Stimulated activated naive CD8-positive, alpha-beta T cell treated with anti-CD3 and anti-CD28 coated beads, Interleukin-15, amount 100 ng/mL, for 72 hours (primary cell): Measurements from ENCODE around the gene QPCT.

Experiments
- ATAC-seq: fragments of 150-1000 bp; cut with Tn5 transposase; 2 replicates; pipeline ENCODE4 v1.10.0; 2021; ENCODE audit warnings: mild to moderate bottlenecking, moderate library complexity
- DNase-seq, 2 donors: peaks; one replicate each; pipeline ENCODE4 v3.0.0; 2021 to 2022
- H3K27ac Mint-ChIP-seq, 2 donors: one replicate each; pipeline ENCODE4 v1.8.0; 2022; ENCODE audit warnings: mild to moderate bottlenecking in 2 of 2, mixed read lengths in 2 of 2, moderate library complexity in 2 of 2
- H3K27me3 Mint-ChIP-seq: one replicate; pipeline ENCODE4 v1.8.0; 2022; ENCODE audit warnings: mixed read lengths
- H3K4me1 Mint-ChIP-seq: one replicate; pipeline ENCODE4 v1.8.0; 2022; ENCODE audit warnings: mild to moderate bottlenecking, mixed read lengths
- H3K4me3 Mint-ChIP-seq, 2 donors: one replicate each; pipeline ENCODE4 v1.8.0; 2022; ENCODE audit warnings: mild to moderate bottlenecking in 2 of 2, mixed read lengths in 2 of 2, moderate library complexity in 1 of 2
- H3K9me3 Mint-ChIP-seq, 2 donors: one replicate each; pipeline ENCODE4 v1.8.0; 2022; ENCODE audit warnings: mixed read lengths in 2 of 2

The QPCT gene

DNA sequence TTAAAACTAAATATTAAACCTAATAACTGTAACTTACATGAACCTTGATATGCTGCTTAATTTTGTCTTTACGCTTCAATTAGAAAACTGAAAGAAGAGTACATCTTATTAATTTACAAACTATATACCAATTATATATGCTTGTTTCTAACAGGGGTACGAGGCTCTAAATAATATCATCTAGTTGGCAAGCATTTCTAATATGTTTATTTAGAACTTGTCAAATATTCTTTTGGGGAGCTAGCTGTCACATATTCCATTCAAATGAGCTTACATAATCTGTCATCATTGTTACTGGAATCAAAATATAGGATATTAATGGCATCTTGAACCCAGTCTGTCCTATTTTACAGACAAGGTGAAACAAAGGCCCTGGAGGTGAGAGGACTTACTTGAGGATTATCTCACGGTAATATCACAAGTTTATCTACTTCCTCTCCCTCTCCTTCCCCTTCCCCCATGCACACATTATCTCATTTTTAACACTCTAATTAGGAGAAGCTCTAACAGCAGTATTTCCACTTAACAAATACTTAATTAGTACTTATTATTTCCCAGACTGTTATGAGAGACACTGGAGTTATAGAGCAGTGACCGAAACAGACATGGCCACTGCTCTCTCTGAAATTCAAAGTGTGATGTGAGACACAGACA lies 23.3 kb upstream of the QPCT start:
- DNase-seq (no peak), ATAC-seq (no peak)
- peaks cover 13% of the 10 kb centered on the region for H3K27me3 Mint-ChIP-seq
- H3K27ac Mint-ChIP-seq, result no peak overlapping the region
- peaks cover 53% of the 10 kb centered on the region for H3K4me1 Mint-ChIP-seq
- no peaks in the 10 kb centered on the region for H3K9me3 Mint-ChIP-seq
- H3K4me3 Mint-ChIP-seq, result peak overlapping the region in 1 of 2 donors; percentile 27

DNA sequence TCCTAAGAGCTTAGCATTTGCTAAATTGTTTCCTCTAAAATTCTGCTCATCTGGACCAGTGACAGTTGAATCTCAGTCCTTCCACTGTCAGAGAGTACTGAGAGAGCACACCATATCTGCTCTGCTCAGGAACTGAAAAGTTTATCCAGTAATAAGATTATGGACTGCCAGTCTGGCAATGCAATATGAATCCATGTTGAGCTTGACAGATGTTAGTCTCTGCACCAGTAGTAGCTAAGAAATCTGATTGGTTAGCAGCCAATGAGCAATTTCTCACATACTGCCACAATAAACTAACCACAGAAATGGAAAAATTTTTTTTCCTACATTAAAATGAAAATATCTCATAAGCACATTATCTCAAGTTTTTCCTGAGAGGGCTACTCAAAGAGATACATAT lies 22.1 kb upstream of the QPCT start:
- Mint-ChIP-seq H3K4me1 (peaks cover 53% of the 10 kb centered on the region), H3K4me3 (peak overlapping the region; percentile 89)

DNA sequence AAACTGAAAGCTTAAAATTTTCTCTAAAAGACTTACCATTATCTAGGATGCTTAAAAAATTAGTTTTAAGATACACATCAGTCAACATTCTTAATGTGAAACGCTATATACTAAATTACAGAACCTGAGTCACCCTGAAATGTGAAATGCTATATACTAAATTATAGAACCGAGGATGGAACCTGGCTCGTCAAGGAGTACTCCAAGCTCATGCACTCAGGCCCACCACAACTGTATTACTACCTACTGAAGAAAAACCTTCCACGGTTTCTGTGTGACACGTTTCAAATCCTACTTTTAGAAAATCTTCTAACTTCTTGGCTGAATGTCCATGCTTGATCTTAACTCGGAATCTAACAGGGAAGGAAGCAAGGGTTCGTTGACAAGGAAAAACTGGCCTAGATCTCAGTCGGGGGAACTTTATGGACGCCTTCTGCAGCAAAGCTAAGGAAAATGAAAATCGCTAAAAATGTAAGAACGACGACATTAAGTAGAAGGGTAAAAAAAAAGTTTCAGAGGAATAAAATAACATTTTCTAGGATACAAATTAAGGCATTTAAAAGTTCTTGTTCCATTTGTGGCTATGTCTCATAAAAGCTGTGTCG lies 21.2 kb upstream of the QPCT start:
- Mint-ChIP-seq H3K4me1 (peaks cover 44% of the 10 kb centered on the region), H3K4me3 (peak overlapping the region; percentile 89), H3K9me3 (no peaks in the 10 kb centered on the region), H3K27me3 (peaks cover 30% of the 10 kb centered on the region), H3K27ac (peak overlapping the region; percentile 86 to 94)
- DNase-seq, result no peak
- ATAC-seq, result no peak

More for the DNA sequence above, 22.1 kb upstream of the QPCT start:
- no peak for ATAC-seq
- Mint-ChIP-seq H3K27ac (no peak overlapping the region), H3K9me3 (no peaks in the 10 kb centered on the region), H3K27me3 (peaks cover 25% of the 10 kb centered on the region)
- DNase-seq, result no peak

DNA sequence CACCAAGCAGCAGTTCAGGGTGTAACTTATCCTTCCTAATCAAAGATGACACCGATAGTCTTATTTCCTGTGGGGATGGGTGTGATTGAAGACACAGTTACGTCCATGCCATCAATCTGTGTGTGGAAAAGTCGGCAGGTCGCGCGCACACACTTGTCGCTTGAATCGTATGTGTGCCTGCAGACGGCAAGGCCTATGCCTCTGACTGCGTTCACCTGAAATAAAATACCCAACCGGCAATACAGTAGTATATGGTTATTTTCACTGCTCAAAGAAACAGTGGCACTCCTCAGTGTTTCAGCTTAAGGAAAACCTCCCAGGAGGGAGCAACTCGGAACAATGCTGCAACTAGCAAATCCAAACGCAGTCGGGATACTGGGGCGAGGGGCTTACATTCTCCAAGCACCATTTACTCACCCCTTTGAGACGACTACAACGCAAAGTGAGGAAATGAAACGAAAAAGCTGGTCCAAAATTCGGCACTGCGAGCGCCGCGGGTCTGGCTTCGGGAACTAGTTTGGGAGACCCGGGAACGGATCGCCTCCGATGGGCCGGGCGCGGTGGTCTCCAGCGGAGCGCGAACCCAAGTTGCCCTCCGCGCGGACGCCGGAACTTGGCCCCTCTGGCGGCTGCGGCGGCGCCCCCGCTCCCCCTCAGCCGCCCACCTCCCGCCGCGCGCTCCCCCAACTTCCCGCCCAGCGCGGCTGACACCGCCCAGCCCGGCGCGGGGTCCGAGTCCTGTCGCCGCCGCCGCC lies 20.5 kb upstream of the QPCT start:
- H3K9me3 Mint-ChIP-seq, result no peaks in the 10 kb centered on the region
- H3K27me3 Mint-ChIP-seq, result peaks cover 30% of the 10 kb centered on the region
- peaks cover 37% of the 10 kb centered on the region for H3K4me1 Mint-ChIP-seq
- DNase-seq (peak; percentile 36 to 49), ATAC-seq (peak; percentile 49)
- H3K27ac Mint-ChIP-seq, result peak overlapping the region; percentile 86 to 94
- H3K4me3 Mint-ChIP-seq, result peak overlapping the region; percentile 89

DNA sequence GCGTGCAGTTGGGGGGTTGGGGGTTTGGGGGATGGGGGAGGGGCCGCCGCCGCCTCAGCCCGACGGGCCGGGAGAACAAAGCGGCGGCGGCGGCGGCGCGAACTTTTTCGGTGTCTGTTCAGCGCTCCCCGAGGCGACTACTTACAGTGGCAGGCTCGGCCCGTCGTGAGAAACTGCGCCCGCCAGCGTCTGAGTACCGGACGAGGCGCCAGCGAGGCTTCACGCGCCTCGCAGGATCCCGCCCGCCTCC lies 20.0 kb upstream of the QPCT start:
- Mint-ChIP-seq H3K4me1 (peaks cover 36% of the 10 kb centered on the region), H3K27me3 (peaks cover 30% of the 10 kb centered on the region), H3K27ac (peak overlapping the region in 1 of 2 donors; percentile 33), H3K9me3 (no peaks in the 10 kb centered on the region), H3K4me3 (peak overlapping the region; percentile 64 to 89)
- ATAC-seq, result no peak
- peak in 1 of 2 donors; percentile 71 for DNase-seq

DNA sequence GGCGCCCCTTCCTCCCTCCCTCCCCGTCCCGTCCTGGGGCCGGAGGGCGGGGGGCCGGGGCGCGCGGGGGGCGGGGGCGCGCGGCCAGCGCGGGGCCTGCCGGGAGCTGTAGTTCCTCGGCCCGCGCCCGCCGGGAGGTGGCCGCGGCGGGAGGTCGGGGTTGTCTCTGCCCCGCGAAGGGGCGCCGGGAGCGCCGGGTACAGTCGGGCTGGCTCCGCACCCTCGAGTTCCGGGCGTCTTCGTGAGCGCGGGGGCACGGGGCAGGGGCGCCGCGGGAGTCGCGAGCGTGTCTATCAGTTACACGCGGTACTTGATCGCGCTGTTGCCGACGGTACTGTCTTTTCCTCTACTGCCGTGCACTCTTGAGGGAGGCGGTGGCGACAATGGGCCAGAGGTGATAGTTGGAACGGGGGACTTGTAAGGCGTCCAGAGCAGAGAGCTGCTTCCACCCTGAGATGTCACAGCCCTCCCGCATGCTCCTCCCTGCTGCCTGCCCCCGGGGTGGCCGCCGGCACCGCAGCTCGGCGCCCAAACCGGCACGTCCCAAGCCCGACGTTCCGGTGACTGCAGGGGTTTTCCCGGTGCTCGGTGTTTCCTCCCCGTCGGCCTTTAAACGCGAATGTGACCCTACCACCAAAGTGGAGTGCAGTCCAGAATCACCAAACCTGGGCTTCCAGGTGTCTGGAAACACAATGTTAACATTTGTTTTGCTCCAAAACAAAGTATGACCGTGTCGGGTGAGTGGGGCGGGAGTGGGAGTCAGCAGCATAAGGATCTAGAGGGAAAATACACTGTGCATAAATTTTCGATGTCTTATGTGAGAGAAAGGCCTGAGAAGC lies 19.4 kb upstream of the QPCT start, which contains the start of gene PRKD3:
Gene PRKD3, minus strand, starts transcription at position 48 of the 839 bp plus-strand sequence. CDS start 8,309 bp downstream, outside the sequence.
- ATAC-seq (peak; percentile 88), DNase-seq (peak; percentile 51 to 70)
- Mint-ChIP-seq H3K9me3 (no peaks in the 10 kb centered on the region), H3K27me3 (peaks cover 30% of the 10 kb centered on the region), H3K4me3 (peak within 1 kb of the TSS; percentile 89), H3K27ac (peak within 1 kb of the TSS; percentile 86 to 94), H3K4me1 (peaks cover 36% of the 10 kb centered on the region)

DNA sequence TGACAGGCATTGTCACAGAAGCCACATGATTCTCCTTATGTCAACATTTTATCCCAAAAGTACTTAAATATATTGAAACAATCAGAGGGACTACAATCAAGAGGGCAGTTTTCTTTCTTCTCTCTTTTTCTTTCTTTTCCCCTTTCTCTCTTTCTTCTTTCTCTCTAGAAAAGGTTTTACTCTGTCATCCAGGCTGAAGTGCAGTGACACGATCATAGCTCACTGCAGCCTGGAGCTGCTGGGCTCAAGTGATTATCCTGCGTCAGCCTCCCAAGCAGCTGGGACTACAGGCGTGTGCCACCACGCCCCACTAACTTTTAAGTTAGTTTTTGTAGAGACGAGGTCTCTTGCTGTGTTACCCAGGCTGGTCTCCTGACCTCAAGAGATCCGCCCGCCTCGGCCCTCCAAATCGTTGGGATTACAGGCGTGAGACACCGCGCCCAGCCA lies 18.8 kb upstream of the QPCT start:
- peak overlapping the region; percentile 82 to 85 for H3K4me3 Mint-ChIP-seq
- H3K4me1 Mint-ChIP-seq, result peaks cover 36% of the 10 kb centered on the region
- H3K27ac Mint-ChIP-seq, result peak overlapping the region in 1 of 2 donors; percentile 62
- no peak for DNase-seq
- no peaks in the 10 kb centered on the region for H3K9me3 Mint-ChIP-seq
- peaks cover 30% of the 10 kb centered on the region for H3K27me3 Mint-ChIP-seq
- ATAC-seq, result no peak

DNA sequence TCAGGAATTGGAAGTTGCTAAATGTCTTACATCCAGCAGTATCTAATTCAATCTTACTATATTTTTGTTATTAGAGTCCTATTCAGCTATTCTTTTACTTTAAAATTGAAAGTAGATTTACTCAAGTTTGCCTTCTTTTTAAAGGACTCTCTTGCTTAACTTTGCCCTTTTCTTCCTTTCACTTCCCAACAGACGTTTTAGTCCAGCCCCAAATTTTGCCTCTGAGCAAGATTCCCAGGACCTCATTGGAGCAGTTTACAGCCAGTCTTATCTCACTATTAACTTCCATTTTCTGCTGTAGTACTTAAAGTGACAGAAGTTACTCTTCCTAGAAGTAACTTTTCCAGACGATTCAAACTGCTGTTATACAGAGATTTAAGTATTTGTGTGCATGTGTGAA lies 18.1 kb upstream of the QPCT start:
- ATAC-seq (no peak), DNase-seq (no peak)
- H3K4me1 Mint-ChIP-seq, result peaks cover 34% of the 10 kb centered on the region
- no peak overlapping the region for H3K27ac Mint-ChIP-seq
- H3K4me3 Mint-ChIP-seq, result no peak overlapping the region
- no peaks in the 10 kb centered on the region for H3K9me3 Mint-ChIP-seq
- H3K27me3 Mint-ChIP-seq, result peaks cover 35% of the 10 kb centered on the region

DNA sequence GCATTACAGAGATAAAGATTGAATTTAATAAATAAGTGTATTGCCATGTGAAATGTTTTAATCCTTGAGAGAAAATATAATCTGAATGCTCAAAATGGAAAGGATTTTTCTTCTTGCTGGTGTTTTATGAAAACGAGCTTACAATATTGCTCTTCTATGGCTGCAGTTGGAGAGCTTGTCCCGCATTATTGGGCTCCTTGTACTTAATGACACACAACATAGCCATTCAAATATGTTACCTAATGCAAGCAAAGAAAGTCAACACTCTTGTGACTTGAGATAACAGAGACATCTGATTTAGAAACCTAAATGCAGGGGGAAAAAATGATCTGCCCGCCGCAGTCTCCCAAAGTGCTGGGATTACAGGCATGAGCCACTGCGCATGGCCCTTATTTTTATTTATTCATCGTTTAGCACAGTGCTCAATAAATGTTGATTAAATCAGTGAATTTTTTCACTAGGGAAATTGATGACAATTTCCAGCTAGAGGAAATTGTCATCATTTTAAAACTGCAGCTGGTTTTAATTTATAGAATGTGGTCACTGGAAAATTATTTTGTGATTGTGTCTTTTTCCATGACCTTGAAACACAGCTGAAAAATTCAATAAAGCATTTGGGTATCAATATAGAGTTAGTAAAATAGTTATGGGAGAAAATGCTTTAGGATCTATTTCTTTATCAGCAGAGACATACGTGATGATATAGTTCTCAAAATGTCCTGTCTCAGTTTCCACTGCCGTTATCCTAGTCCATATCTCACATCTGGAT lies 17.4 kb upstream of the QPCT start:
- Mint-ChIP-seq H3K9me3 (no peaks in the 10 kb centered on the region), H3K4me3 (no peak overlapping the region), H3K27ac (no peak overlapping the region), H3K4me1 (peaks cover 26% of the 10 kb centered on the region), H3K27me3 (peaks cover 43% of the 10 kb centered on the region)
- DNase-seq (no peak), ATAC-seq (no peak)

DNA sequence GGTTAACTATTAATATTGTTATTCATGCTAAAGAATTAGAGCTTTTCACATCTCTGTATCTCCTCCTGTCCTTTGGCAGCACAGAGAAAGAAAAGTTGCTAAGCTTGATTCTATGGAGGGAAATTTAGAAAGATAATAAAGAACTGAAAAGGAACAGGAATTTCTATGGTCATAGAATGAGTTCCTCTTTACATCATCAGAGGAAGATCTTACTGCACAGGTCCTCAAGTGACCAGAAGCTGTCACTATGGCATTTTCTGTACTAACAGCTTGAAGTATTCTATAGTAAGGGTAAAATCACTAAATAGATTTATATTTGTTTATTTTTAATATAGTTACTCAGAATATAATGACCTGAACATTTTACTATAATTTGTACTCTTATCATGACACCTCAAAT lies 13.7 kb upstream of the QPCT start:
- no peak for DNase-seq
- no peak for ATAC-seq
- Mint-ChIP-seq H3K4me3 (no peak overlapping the region), H3K27ac (no peak overlapping the region), H3K9me3 (no peaks in the 10 kb centered on the region), H3K4me1 (peaks cover 9% of the 10 kb centered on the region), H3K27me3 (peaks cover 54% of the 10 kb centered on the region)

DNA sequence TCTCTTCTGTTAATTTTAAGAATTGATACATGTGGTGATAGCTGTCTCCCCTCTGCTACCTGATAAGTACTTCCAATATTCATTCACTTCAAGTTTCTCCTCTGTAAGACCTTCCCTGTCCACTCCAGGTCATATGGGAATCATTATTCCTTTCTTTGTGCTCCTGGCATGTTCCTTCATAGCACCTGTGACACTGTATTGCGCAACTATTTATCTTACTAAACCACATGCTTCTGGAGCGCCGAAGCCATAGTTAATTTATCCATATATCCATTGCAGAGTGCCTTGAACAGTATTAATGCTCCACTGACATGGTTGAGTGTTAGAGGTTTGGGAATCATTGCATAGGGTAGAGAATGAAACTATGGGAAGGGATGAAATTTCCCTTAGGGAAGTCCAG lies 11.9 kb upstream of the QPCT start:
- no peaks in the 10 kb centered on the region for H3K9me3 Mint-ChIP-seq
- ATAC-seq (no peak), DNase-seq (no peak)
- no peak overlapping the region for H3K27ac Mint-ChIP-seq
- H3K4me1 Mint-ChIP-seq, result no peaks in the 10 kb centered on the region
- H3K27me3 Mint-ChIP-seq, result peaks cover 42% of the 10 kb centered on the region
- no peak overlapping the region for H3K4me3 Mint-ChIP-seq

DNA sequence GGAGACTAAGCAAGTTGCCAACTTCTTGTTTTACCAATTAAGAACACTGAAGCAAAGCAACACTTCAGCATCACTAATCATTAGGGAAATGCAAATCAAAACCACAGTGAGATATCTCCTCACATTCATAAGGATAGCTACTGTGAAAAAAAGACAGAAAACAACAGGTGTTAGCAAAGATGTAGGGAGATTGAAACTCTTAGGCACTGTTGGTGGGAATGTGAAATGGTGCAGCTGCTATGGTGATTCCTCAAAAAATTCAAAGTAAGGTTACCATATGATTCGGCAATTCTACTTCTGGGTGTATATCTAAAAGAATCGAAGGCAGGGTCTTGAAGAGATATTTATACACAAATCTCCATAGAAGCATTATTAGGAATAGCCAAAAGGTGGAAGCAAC lies 11.2 kb upstream of the QPCT start:
- Mint-ChIP-seq H3K4me3 (no peak overlapping the region), H3K27me3 (peaks cover 44% of the 10 kb centered on the region), H3K9me3 (no peaks in the 10 kb centered on the region), H3K4me1 (no peaks in the 10 kb centered on the region), H3K27ac (no peak overlapping the region)
- no peak for ATAC-seq
- no peak for DNase-seq

DNA sequence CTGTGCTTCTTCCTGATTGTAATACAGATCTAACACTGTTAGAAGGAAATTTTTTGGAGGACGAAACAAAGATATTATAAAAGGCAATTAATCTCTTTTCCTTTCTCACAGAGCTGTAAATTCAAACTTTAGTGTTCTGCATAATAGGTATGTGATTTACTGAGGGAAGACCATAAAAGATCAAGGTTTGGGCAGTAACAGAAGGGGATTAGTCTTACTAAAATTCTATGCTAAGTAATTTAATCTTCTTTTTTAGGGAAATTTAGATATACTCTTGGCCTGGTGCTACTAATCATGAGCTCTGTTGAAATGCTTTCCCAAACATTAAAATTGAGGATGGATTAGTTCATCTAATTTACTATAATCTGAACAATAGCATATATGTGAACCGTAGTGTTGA lies 8.8 kb upstream of the QPCT start:
- no peak for DNase-seq
- Mint-ChIP-seq H3K27ac (no peak overlapping the region), H3K9me3 (no peaks in the 10 kb centered on the region), H3K27me3 (peaks cover 53% of the 10 kb centered on the region), H3K4me1 (no peaks in the 10 kb centered on the region), H3K4me3 (no peak overlapping the region)
- ATAC-seq, result no peak

DNA sequence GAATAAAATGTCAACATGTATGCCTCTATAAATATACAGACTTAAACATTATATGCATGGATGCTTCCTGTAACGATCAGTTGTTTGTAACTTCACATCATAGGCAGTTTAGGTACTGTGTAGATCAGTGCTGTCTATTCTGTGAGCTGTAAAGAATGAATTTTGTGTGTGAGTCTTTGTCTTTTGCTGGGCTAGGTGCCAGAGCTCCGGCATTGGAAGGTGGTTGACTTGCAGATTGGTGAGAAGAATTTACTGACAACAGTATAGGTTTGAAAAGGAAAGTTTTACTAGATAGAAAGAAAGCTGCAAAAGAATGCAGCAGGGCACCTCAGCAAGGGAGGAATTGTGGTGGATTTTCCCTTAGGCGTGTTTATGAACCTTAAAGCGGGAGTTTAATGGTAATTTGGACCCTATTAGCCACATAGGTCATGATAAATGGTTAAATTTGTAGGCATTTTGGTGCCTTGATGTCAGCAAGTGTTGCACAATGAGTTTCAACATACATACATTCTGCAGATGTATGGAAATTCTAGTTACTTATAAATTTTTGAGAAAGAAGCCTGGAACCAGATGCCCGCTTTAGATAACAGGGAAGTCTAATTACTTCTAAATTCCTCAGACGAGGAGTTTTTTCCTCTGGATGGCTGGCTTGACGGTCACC lies 6.7 kb upstream of the QPCT start:
- Mint-ChIP-seq H3K9me3 (no peaks in the 10 kb centered on the region), H3K27me3 (peaks cover 53% of the 10 kb centered on the region), H3K4me1 (peaks cover 8% of the 10 kb centered on the region), H3K4me3 (no peak overlapping the region), H3K27ac (no peak overlapping the region)
- ATAC-seq (no peak), DNase-seq (no peak)
